Mesenchymal stem cell (in vitro differentiated cells and primary cell): ENCODE data around the gene NTS.

Source experiments
- DNase-seq: peaks from one replicate; pipeline ENCODE4 v3.0.0-alpha.2; 2013
- H2AFZ ChIP-seq: one replicate; pipeline ENCODE4 v1.6.1; 2013; ENCODE audit warnings: low read depth, mild to moderate bottlenecking, control low read depth, inconsistent platforms, low read length, moderate library complexity
- H2AK5ac ChIP-seq: 2 replicates; pipeline ENCODE4 v1.6.1; 2013; ENCODE audit warnings: low read length, moderate library complexity, mild to moderate bottlenecking, inconsistent platforms; ENCODE audit not compliant: severe bottlenecking
- H2BK120ac ChIP-seq: one replicate; pipeline ENCODE4 v1.6.1; 2013; ENCODE audit warnings: low read depth, mild to moderate bottlenecking, inconsistent platforms, low read length, moderate library complexity
- H2BK12ac ChIP-seq, 2 experiments: one replicate each; pipeline ENCODE4 v1.6.1; 2013; ENCODE audit warnings: inconsistent platforms in 2 of 2, low read length in 2 of 2, mild to moderate bottlenecking in 2 of 2, moderate library complexity in 2 of 2, control low read depth in 1 of 2
- H2BK15ac ChIP-seq: one replicate; pipeline ENCODE4 v1.6.1; 2013; ENCODE audit warnings: mild to moderate bottlenecking, low read depth, inconsistent platforms; ENCODE audit not compliant: poor library complexity, severe bottlenecking
- H2BK5ac ChIP-seq: 2 replicates; pipeline ENCODE4 v1.6.1; 2013; ENCODE audit warnings: low read depth, mild to moderate bottlenecking, low read length, control low read depth, inconsistent platforms; ENCODE audit not compliant: poor library complexity, severe bottlenecking
- H3K14ac ChIP-seq, 2 experiments: one replicate each; pipeline ENCODE4 v1.6.1; 2013; ENCODE audit warnings: inconsistent platforms in 2 of 2, low read length in 2 of 2, control low read depth in 1 of 2, mild to moderate bottlenecking in 1 of 2, moderate library complexity in 1 of 2
- H3K18ac ChIP-seq, 2 experiments: one replicate each; pipeline ENCODE4 v1.6.1; 2013; ENCODE audit warnings: inconsistent platforms in 2 of 2, low read length in 2 of 2, control low read depth in 1 of 2, low read depth in 1 of 2, mild to moderate bottlenecking in 1 of 2
- H3K23ac ChIP-seq, 2 experiments: one replicate each; pipeline ENCODE4 v1.6.1; 2013; ENCODE audit warnings: inconsistent platforms in 2 of 2, low read length in 2 of 2, mild to moderate bottlenecking in 2 of 2, moderate library complexity in 2 of 2, control low read depth in 1 of 2
- H3K27ac ChIP-seq: 2 replicates; pipeline ENCODE4 v1.5.1; 2013; ENCODE audit warnings: mild to moderate bottlenecking, moderate library complexity, low read length, control low read depth, inconsistent platforms; ENCODE audit not compliant: poor library complexity, severe bottlenecking
- H3K27me3 ChIP-seq, 2 experiments: 2 replicates each; pipeline versions ENCODE4 v1.6.1 to v1.7.0; 2013; ENCODE audit warnings: low read length in 2 of 2, mild to moderate bottlenecking in 2 of 2, moderate library complexity in 2 of 2, control low read depth in 1 of 2, inconsistent platforms in 1 of 2; ENCODE audit not compliant: control insufficient read depth in 1 of 2, insufficient read depth in 1 of 2
- H3K36me3 ChIP-seq, 2 experiments: 2 replicates each; pipeline versions ENCODE4 v1.6.1 to v1.7.0; 2013; ENCODE audit warnings: low read length in 2 of 2, control low read depth in 1 of 2, inconsistent platforms in 1 of 2, low read depth in 1 of 2, mild to moderate bottlenecking in 1 of 2; ENCODE audit not compliant: insufficient read depth in 2 of 2, control insufficient read depth in 1 of 2
- H3K4ac ChIP-seq, 2 experiments: one replicate each; pipeline ENCODE4 v1.6.1; 2013; ENCODE audit warnings: inconsistent platforms in 2 of 2, low read length in 2 of 2, mild to moderate bottlenecking in 2 of 2, moderate library complexity in 2 of 2, control low read depth in 1 of 2, low read depth in 1 of 2
- H3K4me1 ChIP-seq: 2 replicates; pipeline ENCODE4 v1.6.1; 2013; ENCODE audit warnings: low read depth, low read length, control low read depth; ENCODE audit not compliant: control insufficient read depth, insufficient read depth
- H3K4me2 ChIP-seq: 2 replicates; pipeline ENCODE4 v1.6.1; 2013; ENCODE audit warnings: low read length, mild to moderate bottlenecking, inconsistent platforms; ENCODE audit not compliant: poor library complexity, severe bottlenecking
- H3K4me3 ChIP-seq, 2 experiments: 2 replicates each; pipeline versions ENCODE4 v1.5.1 to v1.7.0; 2013; ENCODE audit warnings: low read length in 2 of 2, mild to moderate bottlenecking in 2 of 2, control low read depth in 1 of 2, low read depth in 1 of 2; ENCODE audit not compliant: insufficient read depth in 1 of 2
- H3K79me1 ChIP-seq: replicated peaks from 2 replicates; pipeline ENCODE4 v1.6.1; 2013; ENCODE audit warnings: mild to moderate bottlenecking, control low read depth, low read length, inconsistent platforms; ENCODE audit not compliant: poor library complexity, severe bottlenecking
- H3K9ac ChIP-seq: 2 replicates; pipeline ENCODE4 v1.7.0; 2013; ENCODE audit warnings: mild to moderate bottlenecking, low read length, moderate library complexity
- H3K9me3 ChIP-seq: 2 replicates; pipeline ENCODE4 v1.7.0; 2013; ENCODE audit warnings: mild to moderate bottlenecking, low read length; ENCODE audit not compliant: control insufficient read depth
- H4K8ac ChIP-seq: one replicate; pipeline ENCODE4 v1.6.1; 2013; ENCODE audit warnings: inconsistent platforms, mild to moderate bottlenecking, low read length, moderate library complexity
- H4K91ac ChIP-seq: one replicate; pipeline ENCODE4 v1.6.1; 2013; ENCODE audit warnings: mild to moderate bottlenecking, low read length, inconsistent platforms
- WGBS: methylation state at CpG from one replicate; pipeline ENCODE4 v1.1.7; 2013; ENCODE audit warnings: mixed read lengths; 5-methylcytosine and 5-hydroxymethylcytosine counted together

Gene NTS

GRCh38 chr12:85856966-85857365, 17.1 kb upstream of the NTS start:
- Histone ChIP-seq H2AK5ac (no peak overlapping the region), H2BK120ac (no peak overlapping the region), H3K9ac (no peak overlapping the region), H3K23ac (no peak overlapping the region), H2BK5ac (no peak overlapping the region), H3K4me2 (no peak overlapping the region), H4K8ac (no peak overlapping the region), H2BK12ac (no peak overlapping the region), H4K91ac (no peak overlapping the region), H3K36me3 (no peaks in the 10 kb centered on the region), H3K14ac (peak overlapping the region in 1 of 2 experiments; percentile 89), H3K18ac (no peak overlapping the region), H2AFZ (no peak overlapping the region), H3K9me3 (no peaks in the 10 kb centered on the region), H3K4ac (no peak overlapping the region), H3K27me3 (no peaks in the 10 kb centered on the region), H3K4me1 (no peaks in the 10 kb centered on the region), H3K27ac (no peak overlapping the region), H3K4me3 (no peak overlapping the region), H2BK15ac (no peak overlapping the region), H3K79me1 (no peaks in the 10 kb centered on the region)
- DNase-seq, result no peak
- WGBS, result 56% methylated on average over 3 of the region's 3 CpGs

- Histone ChIP-seq H3K36me3 (no peaks in the 10 kb centered on the region), H3K18ac (peak overlapping the region in 1 of 2 experiments; percentile 70), H3K9ac (no peak overlapping the region), H2AK5ac (no peak overlapping the region), H2BK120ac (no peak overlapping the region), H3K4ac (no peak overlapping the region), H3K4me2 (no peak overlapping the region), H3K27ac (no peak overlapping the region), H3K14ac (peak overlapping the region in 1 of 2 experiments; percentile 7), H3K4me1 (peaks cover 7% of the 10 kb centered on the region), H4K91ac (no peak overlapping the region), H2AFZ (peak overlapping the region; percentile 23), H2BK15ac (no peak overlapping the region), H3K4me3 (no peak overlapping the region), H3K23ac (no peak overlapping the region), H3K79me1 (no peaks in the 10 kb centered on the region), H2BK12ac (peak overlapping the region in 1 of 2 experiments; percentile 63), H3K9me3 (no peaks in the 10 kb centered on the region), H2BK5ac (no peak overlapping the region), H3K27me3 (no peaks in the 10 kb centered on the region), H4K8ac (no peak overlapping the region)
- peak; percentile 22 for DNase-seq
- 65% methylated on average over 6 of the region's 6 CpGs for WGBS
These were observed 8.2 kb upstream of the NTS start for GRCh38 chr12:85865890-85866289.

GRCh38 chr12:85866986-85867776, 6.9 kb upstream of the NTS start:
- H2AK5ac ChIP-seq, result no peak overlapping the region
- no peak overlapping the region for H2BK120ac ChIP-seq
- no peak overlapping the region for H2AFZ ChIP-seq
- no peak overlapping the region for H3K4me2 ChIP-seq
- H2BK12ac ChIP-seq, result no peak overlapping the region
- H2BK5ac ChIP-seq, result no peak overlapping the region
- H2BK15ac ChIP-seq, result no peak overlapping the region
- WGBS, result 64% methylated on average over 3 of the region's 5 CpGs
- no peak overlapping the region for H3K27ac ChIP-seq
- H3K23ac ChIP-seq, result no peak overlapping the region
- H3K14ac ChIP-seq, result no peak overlapping the region
- no peaks in the 10 kb centered on the region for H3K9me3 ChIP-seq
- H3K4me3 ChIP-seq, result peak overlapping the region in 1 of 2 experiments; percentile 72
- DNase-seq, result peak; percentile 61
- no peak overlapping the region for H4K91ac ChIP-seq
- no peaks in the 10 kb centered on the region for H3K27me3 ChIP-seq
- no peak overlapping the region for H3K4ac ChIP-seq
- no peak overlapping the region for H3K18ac ChIP-seq
- peak overlapping the region; percentile 77 for H3K9ac ChIP-seq
- H3K36me3 ChIP-seq, result no peaks in the 10 kb centered on the region
- no peak overlapping the region for H4K8ac ChIP-seq
- H3K4me1 ChIP-seq, result peaks cover 7% of the 10 kb centered on the region
- no peaks in the 10 kb centered on the region for H3K79me1 ChIP-seq

GRCh38 chr12:85872497-85873091, 1.5 kb upstream of the NTS start:
- Histone ChIP-seq H3K4me1 (peaks cover 2% of the 10 kb centered on the region), H3K18ac (no peak overlapping the region), H2BK120ac (no peak overlapping the region), H3K9ac (no peak overlapping the region), H4K8ac (no peak overlapping the region), H2AFZ (no peak overlapping the region), H2BK12ac (no peak overlapping the region), H3K79me1 (no peaks in the 10 kb centered on the region), H2AK5ac (no peak overlapping the region), H3K14ac (no peak overlapping the region), H3K4ac (no peak overlapping the region), H4K91ac (no peak overlapping the region), H3K36me3 (no peaks in the 10 kb centered on the region), H3K9me3 (no peaks in the 10 kb centered on the region), H2BK15ac (no peak overlapping the region), H3K27me3 (no peaks in the 10 kb centered on the region), H2BK5ac (no peak overlapping the region), H3K4me3 (no peak overlapping the region), H3K23ac (no peak overlapping the region), H3K27ac (no peak overlapping the region), H3K4me2 (no peak overlapping the region)
- DNase-seq, result peak; percentile 66
- no CpG with 5 or more reads among the region's 3 CpGs for WGBS
